Brain pericyte (primary cell): Measurements from ENCODE around the gene RGS4.

Experiments
- DNase-seq: peaks from one replicate; pipeline ENCODE4 v3.0.0-alpha.2; 2012; ENCODE audit warnings: low read depth, low spot score

RGS4 gene

GRCh38 chr1:163102590-163102989 is 33.4 kb downstream of the RGS4 start:
- no peak for DNase-seq

GRCh38 chr1:163104385-163105099 is 35.4 kb downstream of the RGS4 start:
- no peak for DNase-seq

GRCh38 chr1:163106364-163106987 is 37.3 kb downstream of the RGS4 start:
- DNase-seq, result no peak

- DNase-seq, result no peak
These were observed 38.5 kb downstream of the RGS4 start for GRCh38 chr1:163107655-163108054.

- DNase-seq, result no peak
These were observed 46.7 kb downstream of the RGS4 start for GRCh38 chr1:163115887-163116286.

GRCh38 chr1:163119707-163120106 is 50.5 kb downstream of the RGS4 start:
- no peak for DNase-seq

GRCh38 chr1:163120372-163120771 is 51.2 kb downstream of the RGS4 start:
- no peak for DNase-seq

GRCh38 chr1:163124812-163125211 is 55.7 kb downstream of the RGS4 start:
- no peak for DNase-seq
